ENCODE measurements around the gene JAZF1. TPM values are rescaled to one million over a fixed set of nuclear protein-coding genes. Genes with fewer than 3 reads are reported as not detected.

The JAZF1 gene
- total RNA-seq, 1 experiment from 2014 or later = 3.4 TPM

GRCh38 chr7:28112012-28112411 is 68.6 kb downstream of the JAZF1 start:
- ChIA-PET RAD21 (ENCODE audit: low non-redundant PET in 1 of 2, low total read pairs in 2 of 2, uncharacterized antibody in 2 of 2, unreplicated experiment in 2 of 2) (no interaction called here), POLR2A (no interaction called here), CTCF (no interaction called here)
- Histone ChIP-seq H4K20me1 (ENCODE audit: insufficient read depth) (no peaks in the 10 kb centered on the region), H3K9me2 (ENCODE audit: insufficient read depth) (no peaks in the 10 kb centered on the region), H3K4me3 (replicated peaks in 1 of 2; ENCODE audit: low read depth in 1 of 2, low read length in 2 of 2) (no peak overlapping the region), H3K4me2 (ENCODE audit: low read length) (no peak overlapping the region), H3K9me3 (ENCODE audit: control insufficient read depth in 1 of 2, insufficient read depth in 1 of 2, low read depth in 1 of 2, low read length in 2 of 2) (no peaks in the 10 kb centered on the region), H2AFZ (ENCODE audit: low read depth, low read length, poor library complexity, severe bottlenecking) (no peak overlapping the region), H3K4me1 (ENCODE audit: control insufficient read depth in 1 of 2, insufficient read depth in 2 of 2, low read length in 2 of 2) (peaks cover 8 to 18% of the 10 kb centered on the region in 2 experiments), H3K36me3 (ENCODE audit: control insufficient read depth in 1 of 2, insufficient read depth in 2 of 2, low read length in 2 of 2) (no peaks in the 10 kb centered on the region), H3K27me3 (ENCODE audit: insufficient read depth, low read length) (no peaks in the 10 kb centered on the region), H3K27ac (ENCODE audit: low read depth, low read length) (no peak overlapping the region), H3K79me2 (ENCODE audit: insufficient read depth, low read length) (no peaks in the 10 kb centered on the region), H3K9ac (ENCODE audit: low read length) (no peak overlapping the region)
- DNase-seq (ENCODE audit: low read depth, low spot score) (no peak), ATAC-seq (no peak)
- BruUV-seq (replicated peaks) = no TSS peak
- TF ChIP-seq FOSL1 (IDR thresholded peaks at IDR 0.05; ENCODE audit: low read depth) (no peak), SP1 (IDR thresholded peaks at IDR 0.05; ENCODE audit: low read depth) (no peak), ZFX (IDR thresholded peaks at IDR 0.05) (no peak), ZBTB33 (IDR thresholded peaks at IDR 0.05; ENCODE audit: extremely low read depth, insufficient replicate concordance, low read length) (no peak), EZH2phosphoT487 (IDR thresholded peaks at IDR 0.05; ENCODE audit: borderline replicate concordance) (no peak)
- TF ChIP-seq, protein P1, sequence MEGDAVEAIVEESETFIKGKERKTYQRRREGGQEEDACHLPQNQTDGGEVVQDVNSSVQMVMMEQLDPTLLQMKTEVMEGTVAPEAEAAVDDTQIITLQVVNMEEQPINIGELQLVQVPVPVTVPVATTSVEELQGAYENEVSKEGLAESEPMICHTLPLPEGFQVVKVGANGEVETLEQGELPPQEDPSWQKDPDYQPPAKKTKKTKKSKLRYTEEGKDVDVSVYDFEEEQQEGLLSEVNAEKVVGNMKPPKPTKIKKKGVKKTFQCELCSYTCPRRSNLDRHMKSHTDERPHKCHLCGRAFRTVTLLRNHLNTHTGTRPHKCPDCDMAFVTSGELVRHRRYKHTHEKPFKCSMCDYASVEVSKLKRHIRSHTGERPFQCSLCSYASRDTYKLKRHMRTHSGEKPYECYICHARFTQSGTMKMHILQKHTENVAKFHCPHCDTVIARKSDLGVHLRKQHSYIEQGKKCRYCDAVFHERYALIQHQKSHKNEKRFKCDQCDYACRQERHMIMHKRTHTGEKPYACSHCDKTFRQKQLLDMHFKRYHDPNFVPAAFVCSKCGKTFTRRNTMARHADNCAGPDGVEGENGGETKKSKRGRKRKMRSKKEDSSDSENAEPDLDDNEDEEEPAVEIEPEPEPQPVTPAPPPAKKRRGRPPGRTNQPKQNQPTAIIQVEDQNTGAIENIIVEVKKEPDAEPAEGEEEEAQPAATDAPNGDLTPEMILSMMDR (IDR thresholded peaks at IDR 0.05 in 2 of 3, conservative IDR thresholded peaks at IDR 0.05 in 1 of 3; ENCODE audit: borderline replicate concordance in 1 of 3, insufficient read depth in 1 of 3, low read depth in 2 of 3, low read length in 2 of 3) = no peak
- TF ChIP-seq, protein P2, sequence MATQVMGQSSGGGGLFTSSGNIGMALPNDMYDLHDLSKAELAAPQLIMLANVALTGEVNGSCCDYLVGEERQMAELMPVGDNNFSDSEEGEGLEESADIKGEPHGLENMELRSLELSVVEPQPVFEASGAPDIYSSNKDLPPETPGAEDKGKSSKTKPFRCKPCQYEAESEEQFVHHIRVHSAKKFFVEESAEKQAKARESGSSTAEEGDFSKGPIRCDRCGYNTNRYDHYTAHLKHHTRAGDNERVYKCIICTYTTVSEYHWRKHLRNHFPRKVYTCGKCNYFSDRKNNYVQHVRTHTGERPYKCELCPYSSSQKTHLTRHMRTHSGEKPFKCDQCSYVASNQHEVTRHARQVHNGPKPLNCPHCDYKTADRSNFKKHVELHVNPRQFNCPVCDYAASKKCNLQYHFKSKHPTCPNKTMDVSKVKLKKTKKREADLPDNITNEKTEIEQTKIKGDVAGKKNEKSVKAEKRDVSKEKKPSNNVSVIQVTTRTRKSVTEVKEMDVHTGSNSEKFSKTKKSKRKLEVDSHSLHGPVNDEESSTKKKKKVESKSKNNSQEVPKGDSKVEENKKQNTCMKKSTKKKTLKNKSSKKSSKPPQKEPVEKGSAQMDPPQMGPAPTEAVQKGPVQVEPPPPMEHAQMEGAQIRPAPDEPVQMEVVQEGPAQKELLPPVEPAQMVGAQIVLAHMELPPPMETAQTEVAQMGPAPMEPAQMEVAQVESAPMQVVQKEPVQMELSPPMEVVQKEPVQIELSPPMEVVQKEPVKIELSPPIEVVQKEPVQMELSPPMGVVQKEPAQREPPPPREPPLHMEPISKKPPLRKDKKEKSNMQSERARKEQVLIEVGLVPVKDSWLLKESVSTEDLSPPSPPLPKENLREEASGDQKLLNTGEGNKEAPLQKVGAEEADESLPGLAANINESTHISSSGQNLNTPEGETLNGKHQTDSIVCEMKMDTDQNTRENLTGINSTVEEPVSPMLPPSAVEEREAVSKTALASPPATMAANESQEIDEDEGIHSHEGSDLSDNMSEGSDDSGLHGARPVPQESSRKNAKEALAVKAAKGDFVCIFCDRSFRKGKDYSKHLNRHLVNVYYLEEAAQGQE (IDR thresholded peaks at IDR 0.05; ENCODE audit: low read depth) = no peak
- intact Hi-C loops (cut with micrococcal nuclease) = no loop called here
